ENCODE measurements around the gene SCD5.

The SCD5 gene

GRCh38 chr4:82638479-82638878 lies 160.1 kb downstream of the SCD5 start:
- Histone ChIP-seq H3K4me1 (ENCODE audit: control insufficient read depth, insufficient read depth, low read length, poor library complexity, severe bottlenecking) (no peaks in the 10 kb centered on the region), H3K4me3 (ENCODE audit: extremely low read depth, insufficient read depth, low read length, poor library complexity, severe bottlenecking) (no peak overlapping the region), H3K9me3 (ENCODE audit: control insufficient read depth, low read length) (no peaks in the 10 kb centered on the region), H3K27ac (ENCODE audit: low read depth, low read length, severe bottlenecking) (no peak overlapping the region), H3K36me3 (ENCODE audit: control insufficient read depth, insufficient read depth, low read length) (no peaks in the 10 kb centered on the region)
- WGBS, 2 experiments (ENCODE audit: insufficient coverage in 2 of 2), result 75 to 88% methylated on average over 2 of the region's 2 CpGs

GRCh38 chr4:82630079-82630478 lies 168.5 kb downstream of the SCD5 start:
- Histone ChIP-seq H3K4me3 (ENCODE audit: extremely low read depth, insufficient read depth, low read length, poor library complexity, severe bottlenecking) (no peak overlapping the region), H3K4me1 (ENCODE audit: control insufficient read depth, insufficient read depth, low read length, poor library complexity, severe bottlenecking) (peaks cover 8% of the 10 kb centered on the region), H3K9me3 (ENCODE audit: control insufficient read depth, low read length) (no peaks in the 10 kb centered on the region), H3K27ac (ENCODE audit: low read depth, low read length, severe bottlenecking) (no peak overlapping the region), H3K36me3 (ENCODE audit: control insufficient read depth, insufficient read depth, low read length) (no peaks in the 10 kb centered on the region)
- WGBS, 2 experiments (ENCODE audit: insufficient coverage in 2 of 2), result 50 to 71% methylated on average over 1 of the region's 1 CpG

GRCh38 chr4:82629238-82630000 lies 169.2 kb downstream of the SCD5 start:
- WGBS, 2 experiments (ENCODE audit: insufficient coverage in 2 of 2), result 79 to 84% methylated on average over 2 of the region's 2 CpGs
- no peaks in the 10 kb centered on the region for H3K9me3 ChIP-seq (ENCODE audit: control insufficient read depth, low read length)
- no peaks in the 10 kb centered on the region for H3K36me3 ChIP-seq (ENCODE audit: control insufficient read depth, insufficient read depth, low read length)
- no peak overlapping the region for H3K27ac ChIP-seq (ENCODE audit: low read depth, low read length, severe bottlenecking)
- peaks cover 8% of the 10 kb centered on the region for H3K4me1 ChIP-seq (ENCODE audit: control insufficient read depth, insufficient read depth, low read length, poor library complexity, severe bottlenecking)
- no peak overlapping the region for H3K4me3 ChIP-seq (ENCODE audit: extremely low read depth, insufficient read depth, low read length, poor library complexity, severe bottlenecking)

GRCh38 chr4:82626251-82626868 lies 172.2 kb downstream of the SCD5 start:
- H3K9me3 ChIP-seq (ENCODE audit: control insufficient read depth, low read length), result no peaks in the 10 kb centered on the region
- WGBS, 2 experiments (ENCODE audit: insufficient coverage in 2 of 2), result 88 to 90% methylated on average over 5 to 8 of the region's 9 CpGs
- no peaks in the 10 kb centered on the region for H3K36me3 ChIP-seq (ENCODE audit: control insufficient read depth, insufficient read depth, low read length)
- H3K27ac ChIP-seq (ENCODE audit: low read depth, low read length, severe bottlenecking), result no peak overlapping the region
- H3K4me3 ChIP-seq (ENCODE audit: extremely low read depth, insufficient read depth, low read length, poor library complexity, severe bottlenecking), result no peak overlapping the region
- H3K4me1 ChIP-seq (ENCODE audit: control insufficient read depth, insufficient read depth, low read length, poor library complexity, severe bottlenecking), result peaks cover 8% of the 10 kb centered on the region

DNA sequence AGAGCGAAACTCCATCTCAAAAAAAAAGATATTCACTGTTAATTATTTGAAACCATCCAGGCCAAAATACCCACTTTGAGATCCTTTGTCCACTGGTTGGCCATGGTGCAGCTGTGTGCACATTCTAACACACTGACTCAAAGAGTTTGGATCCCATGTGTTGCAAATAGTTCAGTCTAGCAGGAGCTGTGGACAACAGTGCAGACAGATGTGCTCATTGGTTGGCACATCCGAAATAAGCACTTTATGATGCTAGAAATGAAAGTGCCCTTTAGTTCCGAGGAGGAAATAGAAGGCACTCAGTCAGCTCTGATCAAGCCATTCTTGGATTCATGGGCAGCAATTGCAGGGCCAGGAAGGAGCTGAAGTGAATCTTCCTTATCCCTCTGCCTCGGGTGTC lies 173.8 kb downstream of the SCD5 start:
- Histone ChIP-seq H3K36me3 (ENCODE audit: control insufficient read depth, insufficient read depth, low read length) (no peaks in the 10 kb centered on the region), H3K9me3 (ENCODE audit: control insufficient read depth, low read length) (no peaks in the 10 kb centered on the region), H3K4me1 (ENCODE audit: control insufficient read depth, insufficient read depth, low read length, poor library complexity, severe bottlenecking) (peaks cover 5% of the 10 kb centered on the region), H3K27ac (ENCODE audit: low read depth, low read length, severe bottlenecking) (no peak overlapping the region), H3K4me3 (ENCODE audit: extremely low read depth, insufficient read depth, low read length, poor library complexity, severe bottlenecking) (no peak overlapping the region)
- 74 to 95% methylated on average over 3 of the region's 4 CpGs for WGBS, 2 experiments (ENCODE audit: insufficient coverage in 2 of 2)

DNA sequence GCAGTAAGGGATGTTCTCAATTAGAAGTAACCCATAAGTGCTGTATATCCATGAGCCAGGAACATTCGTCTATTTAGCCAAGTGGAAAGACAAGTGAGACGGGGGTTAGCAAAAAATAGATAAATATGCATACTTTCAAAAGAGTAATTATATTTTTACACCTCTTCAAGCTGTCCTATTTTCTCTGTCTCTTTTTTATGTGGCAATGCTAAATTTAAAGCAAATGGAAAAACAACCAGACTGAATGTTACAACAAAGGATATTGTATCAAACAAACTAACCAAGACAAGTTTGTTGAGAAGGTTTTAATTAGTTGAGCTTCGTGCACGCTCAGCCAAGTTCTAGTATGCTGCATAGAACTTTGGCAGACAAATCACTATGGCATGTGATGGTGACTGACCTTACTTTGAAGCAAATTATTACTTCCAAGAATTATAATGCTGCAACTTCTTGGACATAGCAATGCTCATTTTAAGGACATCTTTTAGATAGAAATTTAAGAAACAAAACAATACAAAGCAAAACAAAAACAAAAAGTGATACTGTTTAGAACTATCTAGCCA lies 175.4 kb downstream of the SCD5 start:
- H3K36me3 ChIP-seq (ENCODE audit: control insufficient read depth, insufficient read depth, low read length), result no peaks in the 10 kb centered on the region
- H3K27ac ChIP-seq (ENCODE audit: low read depth, low read length, severe bottlenecking), result no peak overlapping the region
- no peaks in the 10 kb centered on the region for H3K9me3 ChIP-seq (ENCODE audit: control insufficient read depth, low read length)
- no peaks in the 10 kb centered on the region for H3K4me1 ChIP-seq (ENCODE audit: control insufficient read depth, insufficient read depth, low read length, poor library complexity, severe bottlenecking)
- 100% methylated on average over 1 of the region's 4 CpGs; no CpG with 5 or more reads in 1 of the 2 experiments for WGBS, 2 experiments (ENCODE audit: insufficient coverage in 2 of 2)
- H3K4me3 ChIP-seq (ENCODE audit: extremely low read depth, insufficient read depth, low read length, poor library complexity, severe bottlenecking), result no peak overlapping the region

GRCh38 chr4:82621251-82621650 lies 177.3 kb downstream of the SCD5 start:
- Histone ChIP-seq H3K4me1 (ENCODE audit: control insufficient read depth, insufficient read depth, low read length, poor library complexity, severe bottlenecking) (no peaks in the 10 kb centered on the region), H3K27ac (ENCODE audit: low read depth, low read length, severe bottlenecking) (peak overlapping the region; percentile 17), H3K4me3 (ENCODE audit: extremely low read depth, insufficient read depth, low read length, poor library complexity, severe bottlenecking) (no peak overlapping the region), H3K9me3 (ENCODE audit: control insufficient read depth, low read length) (no peaks in the 10 kb centered on the region), H3K36me3 (ENCODE audit: control insufficient read depth, insufficient read depth, low read length) (no peaks in the 10 kb centered on the region)
- WGBS, 2 experiments (ENCODE audit: insufficient coverage in 2 of 2), result 57 to 83% methylated on average over 1 to 2 of the region's 3 CpGs

GRCh38 chr4:82620126-82620735 lies 178.4 kb downstream of the SCD5 start:
- H3K9me3 ChIP-seq (ENCODE audit: control insufficient read depth, low read length), result no peaks in the 10 kb centered on the region
- no peak overlapping the region for H3K27ac ChIP-seq (ENCODE audit: low read depth, low read length, severe bottlenecking)
- WGBS, 2 experiments (ENCODE audit: insufficient coverage in 2 of 2), result 71 to 97% methylated on average over 5 of the region's 6 CpGs
- no peak overlapping the region for H3K4me3 ChIP-seq (ENCODE audit: extremely low read depth, insufficient read depth, low read length, poor library complexity, severe bottlenecking)
- no peaks in the 10 kb centered on the region for H3K36me3 ChIP-seq (ENCODE audit: control insufficient read depth, insufficient read depth, low read length)
- no peaks in the 10 kb centered on the region for H3K4me1 ChIP-seq (ENCODE audit: control insufficient read depth, insufficient read depth, low read length, poor library complexity, severe bottlenecking)

- WGBS, 2 experiments (ENCODE audit: insufficient coverage in 2 of 2), result 86 to 100% methylated on average over 1 of the region's 2 CpGs
- no peaks in the 10 kb centered on the region for H3K36me3 ChIP-seq (ENCODE audit: control insufficient read depth, insufficient read depth, low read length)
Measured at GRCh38 chr4:82618103-82618720, 180.4 kb downstream of the SCD5 start.

GRCh38 chr4:82614838-82615449 lies 183.7 kb downstream of the SCD5 start:
- 95 to 100% methylated on average over 1 to 2 of the region's 5 CpGs for WGBS, 2 experiments (ENCODE audit: insufficient coverage in 2 of 2)

More at GRCh38 chr4:82618103-82618720, 180.4 kb downstream of the SCD5 start:
- Histone ChIP-seq H3K9me3 (ENCODE audit: control insufficient read depth, low read length) (no peaks in the 10 kb centered on the region), H3K4me3 (ENCODE audit: extremely low read depth, insufficient read depth, low read length, poor library complexity, severe bottlenecking) (no peak overlapping the region), H3K4me1 (ENCODE audit: control insufficient read depth, insufficient read depth, low read length, poor library complexity, severe bottlenecking) (no peaks in the 10 kb centered on the region), H3K27ac (ENCODE audit: low read depth, low read length, severe bottlenecking) (no peak overlapping the region)

More at GRCh38 chr4:82614838-82615449, 183.7 kb downstream of the SCD5 start:
- no peaks in the 10 kb centered on the region for H3K4me1 ChIP-seq (ENCODE audit: control insufficient read depth, insufficient read depth, low read length, poor library complexity, severe bottlenecking)
- H3K27ac ChIP-seq (ENCODE audit: low read depth, low read length, severe bottlenecking), result no peak overlapping the region
- H3K4me3 ChIP-seq (ENCODE audit: extremely low read depth, insufficient read depth, low read length, poor library complexity, severe bottlenecking), result no peak overlapping the region
- no peaks in the 10 kb centered on the region for H3K9me3 ChIP-seq (ENCODE audit: control insufficient read depth, low read length)
- H3K36me3 ChIP-seq (ENCODE audit: control insufficient read depth, insufficient read depth, low read length), result no peaks in the 10 kb centered on the region
